Renal cortex interstitium (tissue), 11 donors: ENCODE data around the gene ST6GAL1. TPM values are rescaled to one million over a fixed set of nuclear protein-coding genes. Genes with fewer than 3 reads are reported as not detected.
A peak's percentile ranks its signal among the peaks of the same experiment; 100 is the strongest.
"Not testable (repeated sequence)": the region's sequence is repeated elsewhere in the genome, so short reads cannot be mapped to it uniquely, and the experiment has no call there.

Source experiments
- DNase-seq, 11 donors: peaks; one replicate each; pipeline ENCODE4 v3.0.0-alpha.2; 2013; ENCODE audit warnings: low read depth in 9 of 11, low spot score in 4 of 11; ENCODE audit errors: extremely low read depth in 1 of 11
- polyA plus RNA-seq, 3 donors: library from polyadenylated mRNA; unstranded; fragments of 120-200 nt; gene quantifications; one replicate each; pipeline ENCODE4 v1.2.1, GENCODE V29; 2013; ENCODE audit not compliant: insufficient read length in 3 of 3

The ST6GAL1 gene
- polyA plus RNA-seq, 3 donors = 63.1 to 125 (median 86.6) TPM

DNA sequence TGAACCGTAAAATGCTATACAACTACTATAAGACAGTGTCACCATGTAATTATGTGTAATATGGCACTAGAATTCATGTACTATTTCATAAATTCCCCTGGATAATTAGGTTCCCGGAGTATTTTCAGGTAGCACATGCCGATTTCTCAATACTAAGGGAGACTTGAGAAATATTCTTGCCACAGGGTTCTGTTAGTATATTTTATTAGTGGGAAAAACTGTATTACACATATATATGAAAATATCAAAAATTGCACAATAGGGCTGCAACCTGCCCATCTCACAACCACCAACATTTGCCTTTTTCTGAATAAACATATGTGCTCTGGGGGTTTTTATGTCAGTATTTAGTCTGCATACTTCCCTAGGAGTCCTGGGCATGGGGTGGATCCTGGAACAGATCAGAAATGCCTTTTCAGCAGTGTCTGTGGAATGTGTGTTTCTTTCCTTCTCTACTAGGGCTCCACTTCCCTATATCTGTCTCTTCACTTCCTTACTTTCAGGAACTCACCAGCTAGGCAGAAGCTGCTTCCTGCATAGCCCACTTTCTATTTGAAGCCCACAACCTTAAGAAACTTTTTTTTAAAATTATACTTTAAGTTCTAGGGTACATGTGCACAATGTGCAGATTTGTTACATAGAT, 121.5 kb downstream of the ST6GAL1 start:
- no peak for DNase-seq

- not testable (repeated sequence) for DNase-seq
Observed at GRCh38 chr3:187052427-187052826, 122.1 kb downstream of the ST6GAL1 start.

- DNase-seq = not testable (repeated sequence)
Observed at GRCh38 chr3:187054433-187054832, 124.1 kb downstream of the ST6GAL1 start.

DNA sequence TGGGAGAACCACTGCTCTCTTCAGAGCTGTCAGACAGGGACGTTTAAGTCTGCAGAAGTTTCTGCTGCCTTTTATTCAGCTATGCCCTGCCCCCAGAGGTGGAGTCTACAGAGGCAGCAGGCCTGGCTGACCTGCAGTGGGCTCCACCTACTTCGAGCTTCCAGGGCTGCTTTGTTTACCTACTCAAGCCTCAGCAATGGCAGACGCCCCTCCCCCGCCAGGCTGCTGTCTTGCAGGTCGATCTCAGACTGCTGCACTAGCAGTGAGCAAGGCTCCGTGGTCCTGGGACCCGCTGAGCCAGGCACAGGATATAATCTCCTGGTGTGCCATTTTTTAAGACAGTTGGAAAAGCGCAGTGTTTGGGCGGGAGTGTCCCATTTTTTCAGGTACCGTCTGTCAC, 127.5 kb downstream of the ST6GAL1 start:
- DNase-seq = not testable (repeated sequence)

DNA sequence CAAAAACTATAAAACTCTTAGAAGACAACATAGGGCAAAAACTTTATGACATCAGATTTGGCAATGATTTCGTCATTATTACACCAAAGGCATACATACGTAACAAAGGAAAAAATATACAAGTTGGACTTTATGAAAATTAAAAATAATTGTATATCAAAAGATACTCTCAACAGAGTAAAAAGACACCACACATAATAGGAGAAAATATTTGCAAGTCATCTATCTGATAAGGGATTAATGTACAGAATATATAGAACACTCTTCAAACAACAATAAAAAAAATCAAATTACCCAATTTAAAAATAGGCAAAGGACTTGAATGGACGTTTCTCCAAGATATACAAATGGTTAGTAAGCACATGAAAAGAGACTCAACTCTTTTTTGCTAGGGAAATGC, 131.4 kb downstream of the ST6GAL1 start:
- no peak for DNase-seq

- no peak for DNase-seq
Observed at GRCh38 chr3:187062526-187063177, 132.3 kb downstream of the ST6GAL1 start.

- DNase-seq = no peak
Observed at GRCh38 chr3:187063286-187064121, 133.2 kb downstream of the ST6GAL1 start.

GRCh38 chr3:187064210-187065115, 134.1 kb downstream of the ST6GAL1 start:
- DNase-seq = no peak

GRCh38 chr3:187066228-187066995, 136.1 kb downstream of the ST6GAL1 start:
- peak in 1 of 11 donors; percentile 16 for DNase-seq

DNA sequence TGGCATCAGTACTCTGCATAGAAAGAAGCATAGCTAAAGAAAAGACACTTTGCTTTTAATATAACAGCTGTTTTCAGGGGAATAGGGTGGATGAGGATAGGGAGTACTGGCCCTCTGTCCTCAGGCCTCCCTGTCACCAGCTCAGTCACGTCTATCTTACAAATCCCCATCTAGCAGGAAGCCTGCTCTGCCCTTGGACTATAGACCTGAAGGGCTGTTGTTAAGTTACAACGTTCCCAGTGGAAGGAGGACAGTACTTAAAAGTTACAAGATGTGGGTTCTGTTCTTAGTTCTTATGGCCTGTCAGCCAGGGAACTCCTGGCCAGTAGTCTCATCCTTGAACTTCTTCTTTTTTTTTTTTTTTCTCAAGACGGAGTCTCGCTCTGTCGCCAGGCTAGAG, 138.5 kb downstream of the ST6GAL1 start:
- no peak for DNase-seq

DNA sequence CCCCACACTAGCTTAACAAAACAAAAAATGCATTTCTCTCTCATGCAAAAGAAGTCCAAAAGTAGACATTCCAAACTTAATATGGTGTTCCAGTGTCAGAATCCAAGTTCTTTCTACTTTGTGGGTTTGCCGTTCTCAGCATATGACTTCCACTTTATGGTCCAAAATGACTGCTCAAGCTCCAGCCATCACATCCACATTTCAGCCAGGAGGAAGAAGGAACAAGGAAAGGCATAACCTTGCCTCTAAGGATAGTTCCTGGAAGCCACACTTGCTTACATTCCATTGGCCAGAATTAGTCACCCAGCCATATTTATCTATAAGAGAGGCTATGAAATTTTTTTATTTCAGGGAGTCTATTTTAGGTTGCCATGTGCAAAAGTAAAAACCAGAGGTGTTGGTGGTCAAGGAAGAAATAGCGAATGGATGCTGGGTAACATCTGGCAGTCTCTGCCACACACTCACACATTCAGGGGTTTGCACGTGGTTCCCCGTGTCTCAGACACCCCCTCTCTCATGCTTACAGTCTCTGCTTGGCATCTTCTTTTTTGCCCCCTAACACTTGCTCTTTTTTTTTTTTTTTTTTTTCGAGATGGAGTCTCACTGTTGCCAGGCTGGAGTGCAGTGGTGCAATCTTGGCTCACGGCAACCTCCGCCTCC, 139.7 kb downstream of the ST6GAL1 start:
- DNase-seq = no peak

DNA sequence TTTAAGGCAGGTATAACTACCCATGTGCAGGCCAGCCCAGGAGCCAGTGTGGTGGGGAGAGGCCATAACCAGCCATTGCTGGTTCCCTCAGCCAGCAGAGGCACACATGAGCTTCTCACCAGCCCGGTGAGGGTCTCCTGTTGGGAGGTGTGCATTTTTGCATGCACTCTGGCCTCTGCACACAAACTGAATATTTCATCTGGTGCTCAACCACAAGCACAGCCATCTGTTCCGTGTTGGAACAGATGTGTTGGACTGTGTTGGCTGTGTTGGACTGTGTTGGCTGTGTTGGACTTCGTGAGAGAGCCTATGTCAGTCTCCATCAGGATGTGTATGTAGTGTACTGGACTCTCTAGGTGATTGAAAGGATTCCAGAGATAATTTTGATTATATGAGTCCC, 141.8 kb downstream of the ST6GAL1 start:
- DNase-seq = no peak

- no peak for DNase-seq
Observed at GRCh38 chr3:187072511-187072910, 142.2 kb downstream of the ST6GAL1 start.

DNA sequence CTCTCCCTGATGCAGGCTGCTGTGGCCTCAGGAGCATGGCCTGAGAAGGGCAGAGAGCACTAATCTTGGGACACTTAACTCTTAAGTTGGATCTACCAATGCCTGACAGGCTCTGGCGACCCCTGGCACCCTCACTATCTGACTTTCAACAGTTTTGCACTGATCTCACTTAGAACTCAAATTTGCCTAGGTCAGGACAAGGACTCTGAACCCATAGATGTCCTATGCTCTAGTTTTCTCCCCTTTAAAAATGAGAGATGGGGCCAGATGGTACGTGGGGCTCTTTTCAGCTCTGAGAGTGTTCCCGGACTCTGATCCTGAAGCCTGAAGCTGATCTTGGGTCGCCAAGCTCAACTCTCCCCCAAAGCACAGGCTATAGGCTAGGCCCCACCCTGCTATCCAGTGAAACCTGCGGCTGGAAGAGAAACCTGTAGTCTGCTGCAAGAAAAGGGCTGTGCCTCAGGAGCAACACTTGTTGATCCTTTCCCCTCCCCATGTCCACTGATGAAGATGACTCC, 143.3 kb downstream of the ST6GAL1 start:
- no peak for DNase-seq

- no peak for DNase-seq
Observed at GRCh38 chr3:187074846-187075245, 144.5 kb downstream of the ST6GAL1 start.

GRCh38 chr3:187076297-187076696, 146.0 kb downstream of the ST6GAL1 start:
- DNase-seq = no peak

- DNase-seq = no peak
Observed at GRCh38 chr3:187077085-187077484, 146.8 kb downstream of the ST6GAL1 start.

- no peak for DNase-seq
Observed at GRCh38 chr3:187077537-187077936, 147.2 kb downstream of the ST6GAL1 start.
